Stimulated activated CD4-positive, alpha-beta T cell treated with anti-CD3 and anti-CD28 coated beads, Interleukin-1b, Interleukin-23, amount 100 ng/mL, for 24 hours (primary cell): ENCODE data around the gene SCYGR8.

Experiments used
- DNase-seq, 4 experiments: peaks; one replicate each; pipeline ENCODE4 v3.0.0-alpha.2; 2020; ENCODE audit warnings: low read depth in 4 of 4, low spot score in 1 of 4

Gene SCYGR8

DNA sequence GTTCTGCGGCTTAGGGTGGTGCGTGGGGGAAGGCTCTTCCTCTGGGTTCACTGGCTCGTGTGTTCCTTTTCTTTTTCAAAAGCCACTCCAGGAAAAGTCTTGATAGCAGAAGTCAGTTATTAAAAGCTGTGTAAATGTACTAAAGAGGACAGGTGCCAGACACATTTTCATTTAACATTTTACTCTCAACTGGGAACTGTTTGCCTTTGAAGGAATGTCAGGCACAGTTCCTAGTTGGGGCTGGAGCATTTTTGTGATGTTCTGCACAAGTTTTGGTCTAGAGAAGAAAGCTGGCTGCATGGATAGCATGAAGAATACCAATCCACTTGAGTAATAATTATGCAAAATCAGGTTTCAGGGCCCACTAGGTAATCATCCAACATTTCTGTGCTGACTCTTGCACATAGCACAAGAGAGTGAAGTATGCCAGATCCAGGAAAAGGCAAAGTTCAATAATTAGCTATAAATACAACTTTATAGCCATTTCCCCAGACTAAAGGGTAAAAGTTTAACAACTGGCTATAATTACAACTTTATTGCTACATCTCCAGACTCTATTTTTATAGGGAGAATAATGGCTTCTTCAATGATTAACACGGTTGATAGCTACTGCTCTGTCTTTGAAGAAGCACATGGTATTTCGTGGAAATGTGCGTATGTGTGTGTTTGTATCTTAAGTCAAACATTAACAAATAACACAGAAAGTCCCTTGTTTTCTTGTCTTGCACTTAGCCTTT lies 16.2 kb downstream of the SCYGR8 start:
- no peak for DNase-seq

DNA sequence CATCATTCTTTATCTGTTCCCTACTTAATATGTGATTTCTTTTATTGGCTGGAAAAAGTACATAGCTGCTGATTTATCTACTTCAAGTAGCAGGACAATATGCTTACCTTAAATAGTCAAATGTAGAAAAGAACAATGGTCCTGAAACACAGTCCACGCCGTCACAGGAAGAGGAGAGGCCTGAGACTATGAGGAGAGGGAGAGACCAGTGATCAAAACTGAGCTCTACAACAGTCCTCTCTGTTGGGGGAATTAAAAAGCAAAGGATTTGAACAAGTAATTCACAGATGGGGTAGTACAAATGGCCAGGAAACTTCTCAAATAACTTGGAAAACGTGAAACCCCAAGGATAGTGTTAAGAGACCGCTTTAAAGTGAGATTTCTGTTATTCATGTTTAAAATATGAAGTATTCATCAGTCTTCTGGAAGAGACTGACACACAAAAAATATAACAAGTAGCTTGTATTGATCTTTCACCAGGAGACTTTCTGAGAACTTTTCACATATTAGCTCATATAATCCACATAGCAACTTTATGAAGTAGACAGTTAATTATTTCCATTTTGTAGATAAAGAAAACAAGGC lies 20.2 kb downstream of the SCYGR8 start:
- no peak for DNase-seq

DNA sequence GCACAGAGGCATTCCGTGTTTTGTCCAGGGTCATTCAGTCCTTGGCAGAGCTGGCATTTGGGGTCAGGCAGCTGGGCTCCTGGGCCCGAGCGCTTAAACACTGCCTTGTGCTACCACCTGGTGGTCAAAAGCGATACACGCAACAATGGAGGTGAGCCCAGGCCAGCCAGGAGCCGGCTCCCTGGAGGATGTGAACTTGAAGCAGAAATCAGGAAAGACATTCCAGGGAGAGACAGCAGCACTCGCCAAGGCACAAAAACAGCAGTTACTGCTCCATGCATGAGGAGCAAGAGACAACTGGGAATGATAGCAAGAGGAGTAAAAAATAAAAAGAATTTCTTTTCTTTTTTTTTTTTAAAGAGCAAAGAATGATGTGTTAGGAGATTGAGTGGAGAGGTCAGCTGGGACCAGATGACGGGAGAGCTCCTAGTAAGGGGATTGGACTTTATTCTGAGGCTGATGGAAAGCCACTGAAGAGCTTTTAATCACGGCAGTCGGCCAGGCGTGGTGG lies 20.7 kb downstream of the SCYGR8 start:
- peak; percentile 19 to 46 (median 37) for DNase-seq

DNA sequence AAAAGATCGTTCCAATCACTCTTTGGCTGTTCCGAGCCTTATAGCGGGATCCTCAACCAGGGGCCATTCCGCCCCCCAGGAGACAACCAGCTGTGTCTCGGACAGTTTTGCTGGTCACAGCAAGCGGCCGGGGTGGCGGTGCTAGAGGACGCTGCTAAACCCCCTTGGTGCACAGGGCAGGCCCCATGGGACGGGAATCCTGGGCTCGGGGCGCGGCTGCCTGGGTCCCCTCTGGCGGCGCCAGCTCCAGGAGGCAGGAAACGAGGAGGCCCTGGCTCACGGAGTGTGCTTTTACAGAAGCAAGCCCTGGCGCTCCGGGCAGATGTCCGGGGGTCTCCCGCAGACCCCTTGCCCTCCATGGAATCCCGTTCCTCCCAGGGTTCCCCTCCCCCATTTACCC lies 22.1 kb downstream of the SCYGR8 start:
- DNase-seq: no peak

DNA sequence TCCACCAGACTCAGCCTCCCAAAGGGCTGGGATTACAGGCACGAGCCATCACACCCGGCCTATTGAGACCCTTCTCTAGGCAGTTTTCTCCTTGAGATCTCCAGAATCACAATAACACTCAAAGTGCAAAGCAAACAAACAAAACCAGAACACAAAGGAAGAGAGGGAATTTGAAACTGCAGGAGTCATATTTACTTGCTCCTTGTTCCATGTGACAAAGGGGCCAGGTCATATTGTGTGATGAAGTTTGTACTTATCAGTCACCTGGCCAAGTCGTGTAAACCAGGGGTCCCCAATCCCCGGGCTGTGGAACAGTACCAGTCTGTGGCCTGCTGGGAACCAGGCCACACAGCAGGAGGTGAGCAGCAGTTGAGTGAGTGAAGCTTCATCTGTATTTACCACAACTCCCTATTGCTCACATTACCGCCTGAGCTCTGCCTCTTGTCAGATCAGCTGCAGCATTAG lies 26.5 kb downstream of the SCYGR8 start:
- no peak for DNase-seq

DNA sequence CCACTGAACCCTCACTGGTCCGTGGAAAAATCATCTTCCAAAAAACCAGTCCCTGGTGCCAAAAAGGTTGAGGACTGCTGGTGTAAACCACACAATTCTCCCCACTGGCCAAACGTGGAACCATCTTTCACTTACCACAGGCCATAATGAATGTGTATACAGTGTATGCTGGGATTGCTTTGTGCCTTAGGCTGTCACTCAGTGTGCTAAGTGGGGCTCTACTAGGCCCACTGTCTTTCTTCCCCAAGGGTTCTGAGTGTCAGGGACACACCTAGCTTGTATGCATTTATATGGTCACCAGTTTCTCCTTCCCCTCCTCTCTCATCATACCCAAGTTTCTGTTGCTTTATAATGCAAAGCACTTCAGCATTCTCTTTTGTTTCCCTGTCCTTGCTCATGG lies 27.2 kb downstream of the SCYGR8 start:
- DNase-seq: no peak

DNA sequence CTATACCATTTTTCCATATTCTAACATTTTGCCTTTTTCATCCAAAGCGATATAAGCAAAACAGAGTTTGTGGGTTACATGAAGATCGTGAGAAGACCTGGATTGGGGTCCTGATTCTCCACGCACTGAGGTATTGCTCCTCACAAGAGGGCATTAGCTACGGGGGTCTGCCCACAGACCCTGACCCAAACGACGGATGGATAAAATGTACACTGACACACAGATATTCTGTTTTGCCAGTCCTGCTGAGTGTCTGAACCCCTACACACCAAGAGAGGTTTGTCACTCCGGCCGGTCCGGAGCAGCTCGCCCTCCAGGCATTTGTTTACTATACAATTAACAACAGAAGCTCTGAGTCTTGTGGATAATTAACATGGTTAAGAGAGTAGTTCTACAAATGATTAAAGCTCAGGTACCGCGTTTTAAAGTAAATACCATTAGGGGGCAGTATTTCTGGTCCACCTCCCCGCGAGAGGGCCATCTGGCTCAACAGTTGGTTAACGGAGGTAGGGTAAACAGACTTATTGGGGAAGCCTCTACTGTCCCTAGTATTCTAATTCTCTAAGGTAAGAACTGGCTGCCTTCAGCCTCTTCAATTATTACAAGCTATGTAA lies 28.4 kb downstream of the SCYGR8 start:
- DNase-seq: no peak

DNA sequence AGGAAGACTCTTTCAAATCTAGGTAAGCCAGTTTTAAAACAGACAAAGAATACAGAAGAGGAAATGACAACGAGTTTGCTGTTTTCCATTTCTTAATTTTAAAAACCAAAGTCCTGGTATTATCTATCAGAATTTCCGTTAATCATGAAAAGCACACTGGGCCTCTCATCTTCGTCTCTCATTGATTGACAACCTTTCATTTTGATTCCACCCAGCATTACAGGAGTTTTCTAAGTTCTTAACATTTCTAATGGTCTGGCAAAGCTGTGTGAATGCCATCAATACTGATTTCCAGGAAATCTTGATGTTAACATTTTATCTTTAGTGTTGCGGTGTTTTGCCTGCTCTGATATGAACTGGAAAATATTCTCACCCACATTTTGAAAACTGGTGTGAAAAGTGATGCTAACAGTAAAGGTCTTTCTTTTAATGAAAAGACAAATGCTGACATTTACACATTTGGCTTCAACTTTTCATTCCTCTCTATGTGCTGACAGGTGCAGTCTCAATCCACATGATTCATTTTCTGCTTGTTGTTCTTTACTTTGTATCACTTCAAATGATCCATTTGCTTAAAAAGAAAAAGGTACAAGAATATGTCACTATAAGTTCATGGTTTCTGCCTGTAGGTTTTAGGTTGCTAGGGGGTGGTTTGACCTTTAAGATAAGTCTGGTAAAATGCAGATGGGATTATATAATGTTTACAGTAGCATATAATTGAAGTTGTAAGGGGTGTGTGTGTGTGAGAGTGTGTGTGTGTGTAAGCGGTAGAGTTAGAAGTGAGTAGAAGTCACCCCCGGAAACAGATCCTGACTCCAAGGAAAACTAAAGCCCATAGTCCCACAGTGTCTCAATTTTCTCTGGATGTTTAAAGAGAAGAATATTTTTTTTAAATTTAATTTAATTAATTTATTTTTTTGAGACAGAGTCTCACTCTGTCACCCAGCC lies 29.5 kb downstream of the SCYGR8 start:
- DNase-seq: no peak

DNA sequence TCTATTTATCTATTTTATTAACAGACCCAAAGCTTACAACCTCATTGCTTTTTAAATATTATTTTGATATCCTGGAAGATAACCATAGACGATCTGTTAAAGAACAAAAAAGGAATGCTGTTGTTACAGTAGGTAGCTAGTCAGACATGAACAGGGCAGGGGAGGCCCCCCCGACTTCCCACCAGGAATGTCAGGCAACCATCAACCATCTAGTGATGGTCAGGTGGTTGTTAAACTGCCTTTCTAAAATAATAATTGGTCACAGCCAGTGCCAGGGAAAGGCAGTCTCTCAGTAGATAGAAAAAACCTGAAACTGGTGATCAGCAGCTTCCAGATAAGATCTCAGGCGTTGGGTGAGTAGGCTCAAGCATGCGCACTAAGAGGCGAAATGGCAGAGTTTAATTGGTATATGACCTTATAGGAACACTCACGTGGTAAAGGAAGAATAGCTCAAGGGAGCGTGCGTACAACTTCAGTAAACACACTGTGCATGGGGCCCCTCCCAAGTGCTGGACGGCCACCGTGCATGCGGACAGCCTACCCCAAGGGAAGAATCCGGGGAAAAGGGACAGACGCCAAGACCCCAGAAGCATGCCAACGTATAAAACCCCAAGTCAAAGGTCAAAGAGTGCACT lies 35.4 kb downstream of the SCYGR8 start:
- DNase-seq: no peak

DNA sequence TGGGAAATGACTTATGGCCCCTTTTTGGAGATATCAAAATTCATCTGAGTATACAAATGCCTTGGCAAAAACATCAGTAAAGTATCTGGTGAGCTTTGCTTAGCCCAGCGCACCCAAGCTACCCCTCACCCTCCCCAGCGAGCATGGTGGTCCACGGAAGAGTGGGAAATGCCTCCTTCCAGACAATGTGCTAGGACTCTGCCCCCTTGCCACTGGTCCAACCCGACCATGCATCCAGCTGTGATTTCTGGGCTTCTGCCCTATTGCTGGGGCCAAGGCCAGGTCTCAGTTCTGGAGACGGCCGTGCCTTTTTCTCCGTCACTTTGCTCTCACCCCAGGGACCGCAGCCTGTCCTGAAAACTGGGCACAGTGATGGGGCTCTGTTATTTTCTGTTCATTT lies 36.1 kb downstream of the SCYGR8 start:
- no peak for DNase-seq

DNA sequence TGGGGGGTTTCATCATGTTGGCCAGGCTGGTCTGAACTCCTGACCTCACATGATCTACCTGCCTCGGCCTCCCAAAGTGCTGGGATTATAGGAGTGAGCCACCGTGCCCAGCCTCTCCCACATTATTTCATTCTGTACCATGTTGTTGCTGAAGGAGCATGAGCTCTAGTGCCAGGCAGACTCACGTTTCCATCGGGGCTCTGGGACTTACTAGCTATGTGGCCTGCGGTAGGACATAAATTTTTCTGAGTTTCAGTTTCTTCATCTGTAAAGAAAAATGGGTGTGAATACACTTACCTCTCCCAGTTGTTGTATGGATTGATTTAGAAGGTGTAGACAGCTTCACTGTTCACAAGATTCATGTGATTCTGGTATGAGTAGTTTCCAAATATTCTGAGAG lies 37.1 kb downstream of the SCYGR8 start:
- no peak for DNase-seq

DNA sequence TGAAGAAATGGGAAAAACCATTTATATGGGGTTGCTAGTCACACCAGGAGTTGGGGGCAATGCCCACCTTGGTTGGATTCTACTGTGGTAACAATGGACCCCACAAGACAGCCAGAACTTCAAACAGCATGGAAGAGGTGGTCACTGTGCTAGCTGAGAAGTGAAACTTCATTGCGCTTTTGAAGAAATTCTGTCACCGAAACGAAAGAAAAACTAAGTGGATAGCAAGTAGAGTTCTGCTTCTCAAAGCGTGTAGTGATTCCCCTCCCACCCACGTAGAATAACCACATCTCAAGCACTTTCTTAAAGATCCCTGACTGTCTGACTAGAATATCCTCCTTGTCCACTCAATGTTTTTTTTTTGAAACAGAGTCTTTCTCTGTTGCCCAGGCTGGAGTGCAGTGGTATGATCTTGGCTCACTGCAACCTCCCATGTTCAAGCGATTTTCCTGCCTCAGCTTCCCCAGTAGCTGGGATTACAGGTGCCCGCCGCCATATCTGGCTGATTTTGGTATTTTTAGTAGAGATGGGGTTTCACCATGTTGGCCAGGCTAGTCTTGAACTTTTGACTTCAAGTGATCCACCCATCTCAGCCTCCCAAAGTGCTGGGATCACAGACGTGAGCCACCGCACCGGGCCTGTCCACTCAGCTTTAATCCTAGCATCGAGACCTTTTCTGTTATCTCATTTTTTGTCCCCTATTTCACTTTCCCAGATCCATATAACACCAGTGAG lies 37.9 kb downstream of the SCYGR8 start:
- no peak for DNase-seq

DNA sequence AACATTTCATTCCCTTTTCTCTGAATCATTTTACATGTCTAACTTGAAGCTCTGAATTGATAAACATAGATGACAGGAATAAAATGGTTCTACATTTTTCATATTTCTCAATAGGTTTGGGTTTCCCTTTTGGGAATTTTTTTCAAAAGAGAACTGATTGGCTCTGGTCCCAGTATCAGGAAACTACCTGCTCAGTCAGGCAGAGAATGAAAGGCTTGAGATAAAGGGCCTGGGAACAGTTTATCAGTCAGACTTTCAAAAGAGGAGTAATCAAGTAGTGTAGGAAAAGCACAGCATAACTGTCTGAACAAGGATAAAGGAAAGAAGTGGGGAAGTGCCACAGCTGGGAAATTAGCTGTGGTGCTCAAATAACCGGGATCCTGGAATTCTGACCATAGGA lies 39.6 kb downstream of the SCYGR8 start:
- DNase-seq: no peak

DNA sequence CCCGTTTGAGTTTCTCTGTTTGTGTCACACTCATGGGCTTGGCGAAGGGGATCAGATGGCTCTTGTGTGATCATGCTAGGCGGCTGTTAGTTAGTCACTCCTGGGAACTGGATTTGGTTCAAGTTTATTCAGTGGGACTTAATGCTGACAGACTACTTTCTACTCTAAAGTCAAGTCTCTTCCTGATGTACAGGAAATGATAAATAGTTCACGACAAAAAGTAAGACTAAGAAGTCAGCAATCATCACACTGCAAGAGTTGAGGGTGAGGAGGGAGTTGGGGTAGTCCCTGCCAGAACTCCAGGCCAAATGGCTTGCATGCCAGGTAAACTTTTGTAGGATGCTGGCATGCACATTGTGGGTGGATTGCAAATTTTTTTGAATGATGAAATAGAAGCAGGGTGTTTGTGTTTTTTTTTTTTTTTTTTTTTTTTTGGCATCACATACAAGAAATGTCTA lies 42.9 kb downstream of the SCYGR8 start:
- no peak for DNase-seq

DNA sequence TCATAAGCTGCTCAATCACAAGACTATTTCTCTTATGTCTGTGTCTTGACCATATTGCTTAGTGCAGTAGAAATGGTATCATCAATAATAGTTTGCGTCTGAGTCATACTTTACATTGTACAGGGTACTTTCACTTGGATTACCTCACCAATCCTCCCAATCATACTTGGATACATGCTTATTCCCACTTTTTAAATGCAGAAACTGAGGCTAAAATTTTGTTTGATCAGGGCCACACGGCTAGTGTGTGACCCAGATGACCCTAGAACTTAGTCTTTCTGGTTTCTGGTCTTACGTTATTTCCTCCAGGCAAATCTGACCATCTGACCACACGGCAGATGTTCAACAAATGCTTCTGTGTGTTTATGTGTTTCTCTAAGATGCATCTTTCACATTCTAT lies 44.1 kb downstream of the SCYGR8 start:
- DNase-seq: no peak

DNA sequence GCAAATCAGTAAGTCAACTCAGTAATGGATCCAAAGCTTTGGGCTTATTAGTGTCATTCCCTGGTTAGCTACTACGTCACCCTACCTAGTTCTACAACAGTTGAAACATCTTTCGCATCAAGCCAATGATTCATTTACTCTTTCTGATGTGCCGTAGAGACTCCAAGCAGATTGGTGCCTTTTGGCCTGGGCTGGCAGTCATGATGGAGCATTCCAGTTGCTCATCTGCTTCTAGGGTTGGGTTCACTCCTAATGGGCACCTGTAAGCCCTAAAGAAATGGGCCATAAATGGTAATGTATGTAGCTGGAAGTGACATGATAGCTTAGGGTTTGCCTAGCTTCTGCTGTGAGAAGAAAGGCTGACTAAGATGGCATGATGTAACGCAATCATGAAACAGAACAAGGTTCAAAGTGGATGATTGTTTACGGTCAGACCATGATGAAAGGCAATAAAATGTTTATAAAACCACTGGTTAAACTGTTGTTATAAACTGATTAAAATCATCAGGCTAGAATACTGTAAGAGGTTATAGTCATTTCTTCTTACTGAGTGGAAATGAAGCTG lies 47.5 kb downstream of the SCYGR8 start:
- DNase-seq: no peak
